PC-9 (cell line): Measurements from ENCODE around the gene ATP13A2.

Experiments
- EZH2 ChIP-seq: fragments of 200-600 bp; sonication (generic); IDR thresholded peaks from 2 replicates; pipeline ENCODE4 v1.8.0; 2017; ENCODE audit warnings: antibody characterized with exemption, low read depth
- TF ChIP-seq, protein P1 (sequence below): fragments of 200-600 bp; sonication (generic); conservative IDR thresholded peaks from 2 replicates; pipeline ENCODE4 v1.6.1; 2017; ENCODE audit warnings: mixed run types, antibody characterized with exemption, mild to moderate bottlenecking, moderate library complexity

DNA sequence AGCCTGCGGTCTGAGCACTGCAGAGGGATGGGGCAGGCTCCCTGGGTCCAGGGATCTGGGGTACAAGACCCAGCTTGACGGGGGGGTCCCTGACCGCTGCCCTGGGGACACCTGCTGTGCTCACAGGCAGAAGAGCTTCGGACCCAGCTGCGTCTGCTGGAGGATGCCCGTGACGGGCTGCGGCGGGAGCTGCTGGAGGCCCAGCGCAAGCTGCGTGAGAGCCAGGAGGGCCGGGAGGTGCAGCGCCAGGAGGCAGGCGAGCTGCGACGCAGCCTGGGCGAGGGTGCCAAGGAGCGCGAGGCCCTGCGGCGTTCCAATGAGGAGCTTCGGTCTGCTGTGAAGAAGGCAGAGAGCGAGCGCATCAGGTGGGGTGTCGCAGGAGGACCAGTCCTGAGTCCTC, 56.5 kb downstream of the ATP13A2 start:
- TF ChIP-seq, protein P1, sequence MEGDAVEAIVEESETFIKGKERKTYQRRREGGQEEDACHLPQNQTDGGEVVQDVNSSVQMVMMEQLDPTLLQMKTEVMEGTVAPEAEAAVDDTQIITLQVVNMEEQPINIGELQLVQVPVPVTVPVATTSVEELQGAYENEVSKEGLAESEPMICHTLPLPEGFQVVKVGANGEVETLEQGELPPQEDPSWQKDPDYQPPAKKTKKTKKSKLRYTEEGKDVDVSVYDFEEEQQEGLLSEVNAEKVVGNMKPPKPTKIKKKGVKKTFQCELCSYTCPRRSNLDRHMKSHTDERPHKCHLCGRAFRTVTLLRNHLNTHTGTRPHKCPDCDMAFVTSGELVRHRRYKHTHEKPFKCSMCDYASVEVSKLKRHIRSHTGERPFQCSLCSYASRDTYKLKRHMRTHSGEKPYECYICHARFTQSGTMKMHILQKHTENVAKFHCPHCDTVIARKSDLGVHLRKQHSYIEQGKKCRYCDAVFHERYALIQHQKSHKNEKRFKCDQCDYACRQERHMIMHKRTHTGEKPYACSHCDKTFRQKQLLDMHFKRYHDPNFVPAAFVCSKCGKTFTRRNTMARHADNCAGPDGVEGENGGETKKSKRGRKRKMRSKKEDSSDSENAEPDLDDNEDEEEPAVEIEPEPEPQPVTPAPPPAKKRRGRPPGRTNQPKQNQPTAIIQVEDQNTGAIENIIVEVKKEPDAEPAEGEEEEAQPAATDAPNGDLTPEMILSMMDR = no peak
- no peak for TF ChIP-seq EZH2
